Germinal center (tissue), 1 donor: Measurements from ENCODE around the gene UNC93B1.

ENCODE experiments used
- DNase-seq: peaks from one replicate; pipeline ENCODE4 v3.0.0; 2012; ENCODE audit warnings: mixed read lengths, low spot score

The UNC93B1 gene

DNA sequence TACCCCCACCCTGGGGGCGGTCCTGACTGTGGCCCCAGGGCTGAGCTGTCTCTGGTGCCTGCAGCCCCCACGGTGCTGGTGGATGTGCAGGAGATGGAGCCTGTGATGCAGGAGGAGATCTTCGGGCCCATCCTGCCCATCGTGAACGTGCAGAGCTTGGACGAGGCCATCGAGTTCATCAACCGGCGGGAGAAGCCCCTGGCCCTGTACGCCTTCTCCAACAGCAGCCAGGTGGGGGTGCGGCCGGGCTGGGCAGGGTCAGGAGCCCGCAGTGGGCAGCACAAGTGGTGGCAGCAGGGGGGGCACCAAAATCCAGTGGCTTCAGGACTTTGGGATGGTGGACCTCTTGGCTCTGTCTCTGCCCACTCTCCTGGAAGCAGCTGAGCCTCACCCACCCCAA lies 18.6 kb upstream of the UNC93B1 start:
- no peak for DNase-seq

DNA sequence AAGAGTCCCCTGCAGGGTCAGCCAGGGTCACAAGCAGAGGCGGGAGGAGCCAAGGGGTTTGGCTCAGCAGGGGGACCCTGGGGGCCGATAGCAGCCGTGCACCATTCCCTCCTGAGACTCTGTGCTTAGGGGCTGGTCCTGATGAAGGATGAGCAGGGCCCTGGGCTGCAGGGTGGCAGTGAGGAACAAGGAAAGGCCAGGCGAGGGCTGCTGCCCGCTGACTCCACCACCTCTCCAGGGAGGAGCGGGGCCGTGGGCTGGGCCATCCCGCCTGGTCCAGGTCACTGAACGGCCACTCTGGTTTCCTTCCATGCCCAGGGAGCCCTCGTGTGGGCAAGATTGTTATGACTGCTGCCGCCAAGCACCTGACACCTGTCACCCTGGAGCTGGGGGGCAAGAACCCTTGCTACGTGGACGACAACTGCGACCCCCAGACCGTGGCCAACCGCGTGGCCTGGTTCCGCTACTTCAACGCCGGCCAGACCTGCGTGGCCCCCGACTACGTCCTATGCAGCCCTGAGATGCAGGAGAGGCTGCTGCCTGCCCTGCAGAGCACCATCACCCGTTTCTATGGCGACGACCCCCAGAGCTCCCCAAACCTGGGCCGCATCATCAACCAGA lies 17.4 kb upstream of the UNC93B1 start:
- no peak for DNase-seq

DNA sequence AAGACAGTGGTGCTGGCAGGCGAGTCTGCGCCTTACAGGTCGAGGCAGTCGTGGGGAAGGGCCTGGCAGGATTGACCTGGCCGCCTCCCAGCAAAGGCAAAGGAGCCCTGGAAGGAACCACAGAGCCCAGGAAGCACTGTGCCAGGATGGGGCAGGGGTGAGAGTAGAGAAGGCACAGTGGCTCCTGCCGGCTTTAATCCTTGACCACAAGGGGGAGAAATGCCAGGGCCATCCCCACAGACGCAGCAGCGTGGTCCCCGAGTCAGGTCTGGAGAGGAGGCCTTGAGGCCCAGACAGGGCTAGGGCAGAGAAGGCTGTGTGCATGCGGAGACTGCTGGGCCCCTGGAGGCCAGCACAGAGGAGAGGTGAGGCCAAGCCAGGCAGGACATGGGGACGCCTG lies 16.7 kb upstream of the UNC93B1 start:
- DNase-seq, result no peak

DNA sequence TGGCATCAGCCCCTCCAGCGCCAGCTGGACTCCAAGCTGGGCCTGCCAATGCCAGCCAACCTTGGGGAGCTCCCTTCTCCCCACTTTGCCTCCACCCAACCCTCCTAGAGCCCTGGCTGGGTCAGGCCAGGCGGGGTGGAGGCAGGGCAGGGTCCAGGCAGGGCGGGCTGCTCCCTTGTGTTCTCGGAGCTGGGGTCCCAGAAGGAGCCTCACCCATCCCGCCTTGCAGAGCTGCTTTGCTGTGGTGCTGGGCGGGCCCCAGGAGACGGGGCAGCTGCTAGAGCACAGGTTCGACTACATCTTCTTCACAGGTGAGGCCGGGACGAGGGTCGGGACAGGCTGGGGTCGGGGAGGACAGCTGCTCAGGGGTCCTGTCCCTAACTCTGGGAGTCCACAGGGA lies 15.6 kb upstream of the UNC93B1 start:
- no peak for DNase-seq

DNA sequence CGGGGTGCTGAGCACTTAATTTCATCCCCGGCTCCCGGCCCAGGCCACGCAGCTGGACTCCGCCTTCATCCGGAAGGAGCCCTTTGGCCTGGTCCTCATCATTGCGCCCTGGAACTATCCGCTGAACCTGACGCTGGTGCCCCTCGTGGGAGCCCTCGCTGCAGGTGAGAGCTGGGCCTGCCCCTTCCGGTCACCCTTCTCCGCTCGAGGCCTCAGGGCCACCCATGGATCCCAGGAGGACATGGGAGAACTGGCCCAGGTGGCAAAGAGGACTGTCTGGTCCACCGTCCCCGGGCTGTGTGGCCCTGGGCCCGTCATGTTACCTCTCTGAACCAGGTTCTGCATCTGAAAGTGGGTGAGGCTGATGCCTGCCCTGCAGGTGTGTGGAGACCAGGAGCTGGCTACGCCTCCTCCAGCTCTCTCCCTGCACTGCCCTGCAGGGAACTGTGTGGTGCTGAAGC lies 14.9 kb upstream of the UNC93B1 start:
- no peak for DNase-seq

DNA sequence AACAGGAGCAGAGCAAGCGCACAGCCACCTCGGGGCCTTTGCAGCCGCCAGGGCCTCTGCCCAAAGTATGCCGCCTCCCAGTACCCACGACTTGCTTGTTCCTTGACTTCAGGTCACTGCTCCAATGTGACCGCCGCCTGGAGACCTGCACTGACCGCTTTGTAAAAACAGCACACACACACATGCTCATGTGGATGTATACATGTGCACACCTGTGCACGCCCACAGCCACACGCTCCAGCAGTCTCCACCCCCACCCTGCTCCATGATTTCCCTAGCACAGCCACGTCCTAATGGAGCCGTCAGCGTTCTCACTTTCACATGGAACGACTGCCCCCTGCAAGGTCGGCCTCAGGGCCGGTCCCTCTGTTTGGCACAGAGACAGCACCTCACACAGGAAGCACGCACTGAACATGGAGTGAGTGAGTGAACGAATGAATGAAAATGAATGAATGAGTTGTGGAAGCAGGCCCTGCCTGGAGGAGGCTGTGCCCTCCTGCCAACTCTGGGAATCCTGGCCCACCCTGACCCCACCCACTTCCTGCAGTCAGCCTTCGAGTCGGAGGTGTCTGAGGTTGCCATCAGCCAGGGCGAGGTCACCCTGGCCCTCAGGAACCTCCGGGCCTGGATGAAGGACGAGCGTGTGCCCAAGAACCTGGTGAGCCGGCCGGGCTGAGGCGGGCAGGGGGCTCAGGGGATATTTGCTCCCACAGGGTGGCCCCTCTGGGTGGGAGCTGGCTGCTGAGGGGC lies 14.3 kb upstream of the UNC93B1 start:
- no peak for DNase-seq

DNA sequence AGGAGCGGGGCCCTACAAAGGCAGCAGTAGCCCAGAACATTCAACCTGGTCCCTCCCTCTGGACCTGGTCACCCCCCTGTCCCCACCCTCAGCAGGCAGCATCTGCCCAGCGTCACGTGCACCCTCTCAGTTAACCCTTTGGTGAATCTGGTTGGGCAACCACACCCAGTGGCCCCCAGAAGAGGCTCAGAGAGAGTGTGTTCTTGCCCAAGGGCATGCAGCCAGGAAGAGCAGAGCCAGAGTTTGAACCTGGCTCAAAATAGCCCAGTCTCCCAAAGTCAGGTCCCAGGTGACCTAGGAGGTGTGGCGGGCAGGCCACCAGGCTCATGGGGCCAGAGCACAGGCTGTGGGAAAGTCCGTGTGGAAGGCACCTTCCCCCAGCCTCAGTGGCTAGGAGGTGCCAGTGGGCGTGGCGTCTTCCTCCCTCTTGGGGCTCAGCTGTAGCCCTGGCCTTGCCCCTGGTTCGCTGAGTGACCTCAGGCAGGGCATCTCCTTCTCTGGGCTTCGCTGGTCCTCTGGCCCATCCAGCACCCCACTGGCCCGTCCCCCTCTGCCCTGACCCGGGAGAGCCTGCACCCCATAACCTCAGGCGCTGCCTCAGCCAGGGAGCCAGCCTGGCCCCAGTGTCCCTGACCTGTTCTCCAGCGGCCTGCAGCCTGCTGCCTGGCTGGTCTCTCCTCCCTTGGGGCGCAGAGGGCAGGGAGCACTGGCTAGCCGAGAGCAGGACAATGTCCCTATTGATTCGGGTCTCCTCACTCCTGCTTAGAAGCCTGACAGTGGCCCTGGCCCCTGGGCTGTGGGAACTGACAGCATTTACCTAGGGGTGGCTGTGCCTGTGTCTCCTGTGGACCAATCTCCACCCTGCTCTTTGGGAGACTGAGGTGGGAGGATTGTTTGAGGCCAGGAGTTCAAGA lies 13.3 kb upstream of the UNC93B1 start:
- no peak for DNase-seq

DNA sequence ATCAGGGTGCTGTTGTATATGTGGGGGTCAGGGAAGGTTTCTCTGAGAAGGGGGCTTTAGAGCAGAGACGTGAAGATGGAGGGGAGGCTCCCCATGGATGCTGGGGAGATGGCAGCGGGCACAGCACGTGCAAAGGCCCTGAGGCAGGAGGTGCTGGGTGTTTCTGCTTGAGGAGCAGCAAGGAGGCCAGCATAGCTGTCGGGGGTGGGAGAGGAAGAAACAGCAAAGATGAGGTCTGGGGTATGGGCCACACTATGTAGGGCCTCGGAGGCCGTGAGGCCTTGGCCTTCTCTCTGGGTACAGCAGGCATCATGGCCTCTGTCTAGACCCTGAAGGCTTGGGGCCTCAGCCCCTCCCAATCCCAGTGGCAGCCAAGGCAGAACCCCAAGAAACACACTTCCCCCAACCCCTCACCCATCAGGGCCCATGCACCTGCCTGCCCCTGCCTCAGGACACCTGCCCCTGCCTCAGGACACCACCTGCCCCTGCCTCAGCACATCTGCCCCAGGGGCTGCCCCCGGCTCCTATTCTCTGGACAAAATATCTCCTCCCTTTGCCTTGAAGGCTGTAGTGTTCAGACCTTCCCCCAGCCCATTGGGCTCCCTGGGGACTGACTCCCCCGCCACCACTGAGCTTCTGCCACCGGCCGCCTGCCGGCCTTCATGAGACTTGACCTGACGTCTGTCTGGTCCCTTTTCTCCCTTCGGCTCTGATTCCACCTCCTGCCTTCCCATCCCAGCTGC lies 12.4 kb upstream of the UNC93B1 start:
- DNase-seq, result no peak

DNA sequence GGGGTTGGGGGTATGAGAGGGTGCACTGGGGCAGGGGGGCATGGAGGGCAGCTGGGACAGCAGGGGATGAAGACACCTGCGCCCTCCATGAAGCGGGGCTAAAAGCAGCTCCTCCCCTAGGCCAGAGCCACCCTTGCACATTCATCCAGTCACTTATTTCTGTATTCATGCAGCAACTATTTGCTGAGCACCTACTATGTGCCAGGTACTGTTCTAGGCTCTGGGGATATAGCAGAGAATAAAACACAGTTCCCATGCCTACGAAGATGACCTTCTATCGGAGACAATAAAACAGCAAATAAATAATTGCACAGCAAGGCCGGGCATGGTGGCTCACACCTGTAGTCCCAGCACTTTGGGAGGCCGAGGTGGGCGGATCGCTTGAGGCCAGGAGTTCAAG lies 11.6 kb upstream of the UNC93B1 start:
- DNase-seq, result no peak

DNA sequence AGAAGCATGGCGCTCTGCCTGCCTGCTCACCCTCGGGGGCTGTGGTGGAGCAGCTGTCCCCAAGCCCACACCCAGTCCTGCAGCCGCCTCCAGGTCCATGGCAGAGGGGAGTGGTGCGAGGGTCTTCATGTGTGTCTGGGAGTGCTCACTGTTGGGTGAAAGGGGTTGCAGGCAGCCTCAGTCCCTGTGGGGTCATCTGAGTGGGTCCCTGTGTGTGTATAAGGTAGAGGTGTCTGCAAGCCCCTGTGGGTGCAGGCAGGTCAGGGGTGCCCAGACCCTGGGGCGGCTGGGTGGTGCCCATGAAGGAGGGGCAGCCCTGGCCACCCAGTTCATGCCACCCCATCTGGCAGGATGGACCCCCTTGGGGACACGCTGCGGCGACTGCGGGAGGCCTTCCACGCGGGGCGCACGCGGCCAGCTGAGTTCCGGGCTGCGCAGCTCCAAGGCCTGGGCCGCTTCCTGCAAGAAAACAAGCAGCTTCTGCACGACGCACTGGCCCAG lies 11.1 kb upstream of the UNC93B1 start:
- no peak for DNase-seq

DNA sequence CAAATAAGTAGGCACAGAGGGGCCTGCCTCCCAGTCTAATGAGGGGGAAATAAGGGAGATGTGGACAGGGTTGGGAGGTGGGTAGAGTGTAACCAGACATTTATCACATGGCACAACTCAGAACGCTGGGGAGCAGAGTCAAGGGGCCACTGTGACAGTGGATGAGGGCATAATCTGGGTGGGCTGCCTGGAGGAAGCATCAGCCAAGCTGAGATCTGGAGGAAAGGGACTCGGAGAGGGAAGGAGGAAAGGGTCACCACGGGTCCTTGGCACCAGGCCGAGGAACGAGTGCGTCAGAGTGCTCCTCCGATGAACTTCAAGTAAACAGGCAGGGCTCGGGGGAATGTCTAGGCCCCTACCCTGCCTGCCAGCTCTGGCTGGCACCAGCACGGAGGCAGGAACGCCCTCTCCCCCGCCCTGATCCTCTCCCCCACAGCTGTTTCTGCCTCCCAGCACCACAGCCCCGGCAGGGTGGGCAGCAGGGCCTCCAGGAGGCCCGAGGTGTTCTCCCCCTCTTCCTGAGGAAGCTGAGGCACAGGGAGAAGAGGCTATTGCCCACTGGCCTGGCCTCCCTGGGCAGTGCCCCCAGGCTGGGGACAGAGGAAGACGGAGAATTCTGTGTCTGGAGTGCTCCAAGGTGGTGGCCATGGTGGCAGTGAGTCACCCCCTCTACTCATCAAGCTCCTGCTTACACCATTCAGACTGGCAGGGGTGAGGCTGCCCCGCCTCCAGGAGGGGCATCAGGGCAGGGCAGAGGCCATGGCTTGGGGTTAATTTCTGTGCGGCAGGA lies 10.5 kb upstream of the UNC93B1 start:
- DNase-seq, result no peak

DNA sequence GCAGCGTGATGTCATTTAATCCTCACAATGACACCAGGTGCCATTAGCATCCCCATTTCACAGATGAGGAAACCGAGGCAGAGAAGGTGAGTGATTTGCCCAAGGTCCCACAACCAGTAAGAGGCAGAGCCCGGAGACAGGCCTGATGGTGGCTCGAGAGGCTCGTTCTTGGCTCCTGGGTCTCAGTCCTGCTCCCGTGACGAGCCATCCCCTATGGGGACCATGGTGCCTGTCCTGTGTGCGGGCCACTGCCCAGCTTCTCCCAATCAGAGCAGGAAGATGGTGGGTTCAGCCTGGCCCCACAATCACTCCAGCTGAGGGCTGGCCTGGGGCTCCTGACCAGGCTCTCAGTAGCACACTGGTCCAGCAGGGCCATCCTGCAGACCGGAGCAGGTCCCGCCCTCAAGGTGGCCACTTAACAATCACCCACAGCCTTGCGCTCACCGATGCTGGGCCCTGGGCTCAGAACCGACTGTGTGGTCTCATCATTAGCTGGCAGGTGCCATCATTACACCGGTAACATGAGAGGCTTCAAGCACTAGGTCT lies 9.8 kb upstream of the UNC93B1 start:
- no peak for DNase-seq

DNA sequence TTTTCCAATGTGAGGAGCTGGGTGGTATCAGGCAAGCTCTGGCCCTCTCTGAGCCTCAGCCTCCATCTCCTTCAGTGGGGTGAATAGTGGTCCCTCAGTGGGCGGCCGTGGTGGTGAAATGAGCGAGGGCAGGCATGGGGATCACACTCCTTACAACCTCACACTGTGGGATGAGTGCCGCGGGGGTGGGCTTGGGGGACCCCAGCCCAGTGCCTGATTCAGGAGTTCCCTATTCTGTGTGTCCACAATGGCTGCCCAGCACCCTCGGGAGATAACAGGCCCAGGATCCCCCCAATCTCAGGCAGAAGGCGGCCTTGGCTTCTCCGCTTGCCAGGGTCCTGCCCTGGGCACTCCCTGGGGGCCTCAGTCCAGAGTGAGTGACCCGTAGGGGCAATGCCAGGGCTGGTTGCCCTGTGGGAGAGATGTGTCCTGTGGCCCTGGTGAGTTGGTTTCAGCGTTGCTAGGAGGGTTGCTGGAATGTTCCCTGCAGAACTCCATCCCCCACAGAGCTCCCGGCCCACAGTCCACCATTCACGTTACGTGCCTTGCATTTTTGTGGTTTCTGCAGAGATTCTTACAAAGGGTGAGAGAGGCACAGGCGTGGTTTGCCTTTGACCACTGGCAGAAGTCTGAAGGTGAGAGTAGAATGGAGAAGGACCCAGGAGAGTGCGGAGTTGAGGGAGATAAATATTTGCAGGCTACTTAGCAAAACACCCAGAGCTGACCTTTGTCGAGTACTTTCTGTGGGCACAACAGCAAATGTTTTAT lies 9.1 kb upstream of the UNC93B1 start:
- DNase-seq, result no peak

DNA sequence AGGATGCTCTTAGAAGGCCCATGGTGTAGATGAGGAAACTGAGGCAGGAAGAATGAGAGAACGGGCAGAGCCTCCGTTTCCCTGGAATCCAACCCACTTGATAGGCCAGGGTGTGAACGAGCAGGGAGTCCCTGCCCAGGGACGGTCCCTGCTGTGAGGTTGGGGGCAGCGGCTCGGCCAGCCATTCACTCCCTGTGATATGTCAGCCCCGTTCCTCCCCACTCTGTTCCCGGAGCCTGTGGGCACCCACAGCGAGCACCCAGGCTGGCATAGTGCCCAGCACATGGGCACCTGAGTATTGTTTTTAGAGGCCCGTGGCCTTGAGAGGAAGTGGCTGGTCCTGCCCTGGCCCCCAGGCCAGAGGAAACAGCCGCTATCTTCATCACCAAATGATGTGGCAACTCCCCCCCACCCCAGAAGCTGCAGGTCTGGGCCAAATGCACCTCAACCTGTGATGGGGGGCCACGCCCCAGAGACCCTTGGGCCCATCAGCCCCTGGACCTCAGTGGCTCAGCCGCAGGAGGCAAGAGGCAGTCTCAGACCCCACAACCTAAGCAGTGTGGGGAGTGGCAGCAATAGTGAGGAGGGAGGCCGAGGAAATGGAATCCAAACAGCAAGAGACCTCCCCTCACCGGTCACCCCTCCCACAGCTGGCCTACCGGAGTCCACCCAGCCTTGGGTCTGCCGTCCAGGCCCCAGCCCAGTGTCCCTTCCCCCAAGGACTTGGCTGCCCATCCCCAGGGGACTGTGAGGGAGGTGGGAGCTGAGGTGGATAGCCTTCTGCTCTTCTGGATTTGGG lies 8.3 kb upstream of the UNC93B1 start:
- DNase-seq, result no peak

DNA sequence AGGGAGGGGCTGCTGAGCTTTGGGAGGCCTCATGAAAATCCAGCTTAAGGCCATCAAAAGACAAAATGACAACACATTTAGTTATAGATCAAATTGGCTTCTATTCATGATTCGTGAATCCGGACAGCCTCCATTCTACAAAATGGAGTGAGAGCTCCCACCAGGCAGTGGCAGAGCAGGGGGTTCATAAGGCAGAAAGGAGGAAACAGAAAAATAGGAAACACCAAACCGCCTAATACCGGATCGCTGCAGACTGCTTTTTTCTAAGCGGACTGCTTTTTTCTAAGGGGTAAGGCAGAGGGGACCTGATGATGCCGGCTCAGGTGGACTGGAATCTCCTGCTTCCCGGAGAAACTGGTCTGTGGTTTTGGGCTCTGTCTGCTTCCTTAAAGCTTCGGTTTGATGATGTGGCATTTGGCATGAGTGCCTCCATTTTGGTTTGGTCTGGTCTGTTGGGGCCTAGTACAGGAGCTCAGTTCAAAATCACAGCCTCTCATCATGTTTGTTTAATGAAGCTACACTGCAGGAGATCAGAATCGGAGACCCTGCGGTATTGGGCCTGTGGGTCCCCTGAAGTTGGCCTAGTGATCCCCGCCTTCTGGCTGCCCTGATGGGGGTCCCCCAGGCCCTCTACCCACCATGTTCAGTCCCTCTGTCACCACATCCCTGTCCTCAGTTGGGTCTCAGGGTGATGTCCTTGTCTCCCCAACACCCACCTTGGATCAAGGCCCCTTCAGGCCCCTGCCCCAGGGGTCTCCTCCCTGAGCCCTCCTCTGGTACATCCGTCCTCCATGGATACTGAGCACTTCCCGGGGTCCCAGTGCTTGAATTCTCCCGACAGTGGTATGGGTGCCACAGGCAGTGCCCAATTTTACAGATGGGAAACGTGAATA lies 7.4 kb upstream of the UNC93B1 start:
- no peak for DNase-seq

DNA sequence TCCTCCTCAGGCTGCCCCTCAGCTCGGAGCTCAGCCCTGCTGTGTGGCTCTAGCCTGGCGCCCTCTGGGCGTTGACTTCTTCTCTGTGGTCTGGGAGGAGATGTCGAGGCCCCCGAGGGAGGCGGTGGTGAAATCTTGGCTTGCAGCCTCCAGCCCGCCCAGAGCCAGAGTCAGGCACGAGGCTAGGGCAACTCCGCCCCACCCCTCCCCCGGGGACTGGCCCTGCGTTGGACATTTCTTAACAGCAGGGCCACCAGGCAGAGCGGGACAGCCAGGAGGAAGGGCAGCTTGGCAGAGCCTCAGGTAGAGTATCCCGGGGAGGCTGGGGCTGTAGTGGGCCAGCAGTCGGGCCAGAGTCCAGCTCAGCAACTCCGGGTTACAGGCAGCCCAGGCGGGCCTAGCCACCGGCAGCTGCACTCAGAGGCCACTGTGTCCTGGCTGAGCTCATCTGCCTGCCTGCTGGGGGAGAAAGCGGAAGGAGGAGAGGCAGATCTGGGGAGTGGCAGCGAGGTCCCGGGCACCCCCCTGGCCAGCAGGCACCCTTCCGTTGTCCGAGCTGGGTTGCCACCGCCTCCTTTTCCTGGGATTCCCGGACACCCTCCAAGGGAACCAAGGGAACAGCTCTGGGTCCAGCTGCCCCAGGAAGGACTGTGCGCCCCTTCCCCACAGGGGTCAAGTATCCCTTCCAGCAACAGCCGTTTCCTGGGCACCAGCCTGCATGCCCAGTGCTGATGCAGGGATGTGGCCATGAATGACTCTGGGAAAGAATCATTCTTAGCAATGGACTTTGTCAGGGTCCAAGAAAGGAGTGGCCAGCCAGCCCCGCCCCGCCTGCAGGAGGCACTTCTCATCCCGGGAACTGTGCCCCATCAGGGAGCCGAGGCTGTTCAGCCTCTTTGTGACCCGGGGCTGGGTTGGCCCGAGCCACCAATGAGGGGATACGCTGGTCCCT lies 6.5 kb upstream of the UNC93B1 start, which contains the start of gene ALDH3B1:
Gene ALDH3B1, plus strand, starts transcription at position 238 of the 952 bp plus-strand sequence. CDS start 4,971 bp downstream, outside the sequence.
- DNase-seq, result no peak
